ENCODE measurements around the gene ARRDC1.
A peak's percentile ranks its signal among the peaks of the same experiment; 100 is the strongest.

- TF ChIP-seq EZH2 (IDR thresholded peaks at IDR 0.05) (no peak), POLR2AphosphoS5 (IDR thresholded peaks at IDR 0.05; ENCODE audit: borderline replicate concordance, low read depth, low read length) (0 out of 2 replicates have a peak, but pooled peaks have one; percentile 10), FOXP2 (optimal IDR thresholded peaks at IDR 0.05; ENCODE audit: control extremely low read depth, extremely low read length, insufficient read depth) (no peak)
These were observed 8.4 kb downstream of the ARRDC1 start for GRCh38 chr9:137613738-137614523.

Data from SK-N-MC (cell line).